Smooth muscle cell (in vitro differentiated cells): ENCODE measurements around the gene CD209. TPM values are rescaled to one million over a fixed set of nuclear protein-coding genes. Genes with fewer than 3 reads are reported as not detected.
"Not testable (repeated sequence)": the region's sequence is repeated elsewhere in the genome, so short reads cannot be mapped to it uniquely, and the experiment has no call there.

ENCODE experiments used
- DNase-seq: peaks from one replicate; lab custom pipeline; 2025; ENCODE audit not compliant: unreplicated experiment; lab: John Stamatoyannopoulos, UW
- H2AFZ ChIP-seq: fragments of 200-600 bp; sonication (generic); 2 replicates; pipeline ENCODE4 v1.6.0; 2016; ENCODE audit warnings: antibody characterized with exemption, low read depth, mild to moderate bottlenecking
- H3F3A ChIP-seq: fragments of 200-600 bp; sonication (generic); 2 replicates; pipeline ENCODE4 v1.6.0; 2017; ENCODE audit warnings: antibody characterized with exemption, low read depth
- H3K27ac ChIP-seq: fragments of 200-600 bp; sonication (generic); 2 replicates; pipeline ENCODE4 v1.5.1; 2016; ENCODE audit warnings: low read depth, mild to moderate bottlenecking
- H3K27me3 ChIP-seq: fragments of 200-600 bp; sonication (generic); 2 replicates; pipeline ENCODE4 v1.6.1; 2016; ENCODE audit warnings: low read depth, mild to moderate bottlenecking
- H3K36me3 ChIP-seq: fragments of 200-600 bp; sonication (generic); 2 replicates; pipeline ENCODE4 v1.5.1; 2016; ENCODE audit warnings: low read depth
- H3K4me1 ChIP-seq: fragments of 200-600 bp; sonication (generic); 2 replicates; pipeline ENCODE4 v1.5.1; 2016; ENCODE audit warnings: low read depth
- H3K4me2 ChIP-seq: fragments of 200-600 bp; sonication (generic); 2 replicates; pipeline ENCODE4 v1.6.0; 2016; ENCODE audit warnings: mild to moderate bottlenecking
- H3K4me3 ChIP-seq: fragments of 200-600 bp; sonication (generic); 2 replicates; pipeline ENCODE4 v1.5.1; 2016; ENCODE audit warnings: mild to moderate bottlenecking
- H3K79me2 ChIP-seq: fragments of 200-600 bp; sonication (generic); 2 replicates; pipeline ENCODE4 v1.6.0; 2016; ENCODE audit warnings: low read depth, mild to moderate bottlenecking
- H3K9ac ChIP-seq: fragments of 200-600 bp; sonication (generic); 2 replicates; pipeline ENCODE4 v1.6.0; 2016; ENCODE audit warnings: low read depth
- H3K9me3 ChIP-seq: fragments of 200-600 bp; sonication (generic); replicated peaks from 2 replicates; pipeline ENCODE4 v1.5.1; 2016; ENCODE audit warnings: low read depth
- H4K20me1 ChIP-seq: fragments of 200-600 bp; sonication (generic); 2 replicates; pipeline ENCODE4 v1.6.0; 2016; ENCODE audit warnings: low read depth
- WGBS: methylation state at CpG from one replicate; pipeline ENCODE4 v1.1.7; 2016; ENCODE audit warnings: low lambda C conversion rate; 5-methylcytosine and 5-hydroxymethylcytosine counted together
- polyA plus RNA-seq: library from polyadenylated mRNA; unstranded; fragments of >200 nt; fragmentation: Nextera tagmentation; extraction: Ambion mirVana; gene quantifications from 2 replicates; pipeline ENCODE4 v1.2.1, GENCODE V29; 2016
- total RNA-seq: library from RNA; depleted of rRNA; stranded (reverse); fragments of >200 nt; gene quantifications from 2 replicates; pipeline ENCODE4 v1.2.3, GENCODE V29; 2014
- TF ChIP-seq, protein P1 (sequence below): fragments of 200-600 bp; sonication (generic); IDR thresholded peaks from 2 replicates; pipeline ENCODE4 v1.5.1; 2017; ENCODE audit warnings: borderline replicate concordance, mild to moderate bottlenecking, antibody characterized with exemption; ENCODE audit not compliant: insufficient read depth, poor library complexity, severe bottlenecking

Gene CD209
- total and polyA plus RNA-seq, 2 experiments from 2014 or later = not detected

- DNase-seq = no peak
- H3K4me3 ChIP-seq = no peak overlapping the region
- no peak overlapping the region for H3K4me2 ChIP-seq
- no peaks in the 10 kb centered on the region for H3F3A ChIP-seq
- TF ChIP-seq, protein P1, sequence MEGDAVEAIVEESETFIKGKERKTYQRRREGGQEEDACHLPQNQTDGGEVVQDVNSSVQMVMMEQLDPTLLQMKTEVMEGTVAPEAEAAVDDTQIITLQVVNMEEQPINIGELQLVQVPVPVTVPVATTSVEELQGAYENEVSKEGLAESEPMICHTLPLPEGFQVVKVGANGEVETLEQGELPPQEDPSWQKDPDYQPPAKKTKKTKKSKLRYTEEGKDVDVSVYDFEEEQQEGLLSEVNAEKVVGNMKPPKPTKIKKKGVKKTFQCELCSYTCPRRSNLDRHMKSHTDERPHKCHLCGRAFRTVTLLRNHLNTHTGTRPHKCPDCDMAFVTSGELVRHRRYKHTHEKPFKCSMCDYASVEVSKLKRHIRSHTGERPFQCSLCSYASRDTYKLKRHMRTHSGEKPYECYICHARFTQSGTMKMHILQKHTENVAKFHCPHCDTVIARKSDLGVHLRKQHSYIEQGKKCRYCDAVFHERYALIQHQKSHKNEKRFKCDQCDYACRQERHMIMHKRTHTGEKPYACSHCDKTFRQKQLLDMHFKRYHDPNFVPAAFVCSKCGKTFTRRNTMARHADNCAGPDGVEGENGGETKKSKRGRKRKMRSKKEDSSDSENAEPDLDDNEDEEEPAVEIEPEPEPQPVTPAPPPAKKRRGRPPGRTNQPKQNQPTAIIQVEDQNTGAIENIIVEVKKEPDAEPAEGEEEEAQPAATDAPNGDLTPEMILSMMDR = no peak
- WGBS = 74% methylated on average over 8 of the region's 8 CpGs
- H3K27me3 ChIP-seq = peaks cover 24% of the 10 kb centered on the region
- H3K9ac ChIP-seq = no peak overlapping the region
- H3K9me3 ChIP-seq = no peaks in the 10 kb centered on the region
- H3K79me2 ChIP-seq = no peaks in the 10 kb centered on the region
- no peaks in the 10 kb centered on the region for H4K20me1 ChIP-seq
- no peak overlapping the region for H3K27ac ChIP-seq
- H3K4me1 ChIP-seq = no peaks in the 10 kb centered on the region
- no peak overlapping the region for H2AFZ ChIP-seq
- H3K36me3 ChIP-seq = no peaks in the 10 kb centered on the region
Observed at GRCh38 chr19:7771072-7771471, 23.7 kb upstream of the CD209 start.

DNA sequence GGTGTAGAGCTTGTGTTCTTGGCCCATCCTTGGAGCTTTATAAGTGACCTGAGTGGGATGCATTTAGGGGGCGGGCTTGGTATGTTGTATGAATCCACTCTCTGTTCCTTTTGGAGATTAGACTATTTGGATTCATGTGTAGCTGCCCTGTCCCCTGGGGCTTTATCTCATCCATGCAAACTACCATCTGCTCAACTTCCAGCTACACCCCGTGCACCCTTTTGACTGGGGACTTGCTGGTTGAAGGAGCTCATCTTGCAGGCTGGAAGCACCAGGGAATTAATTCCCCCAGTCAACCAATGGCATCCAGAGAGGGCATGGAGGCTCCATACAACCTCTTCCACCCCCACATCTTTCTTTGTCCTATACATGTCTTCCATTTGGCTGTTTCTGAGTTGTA, 21.8 kb upstream of the CD209 start:
- no peaks in the 10 kb centered on the region for H4K20me1 ChIP-seq
- TF ChIP-seq, protein P1 = no peak
- no peaks in the 10 kb centered on the region for H3K79me2 ChIP-seq
- no peaks in the 10 kb centered on the region for H3K36me3 ChIP-seq
- H3K4me3 ChIP-seq = no peak overlapping the region
- no peak overlapping the region for H3K4me2 ChIP-seq
- H3K9ac ChIP-seq = no peak overlapping the region
- no peaks in the 10 kb centered on the region for H3K4me1 ChIP-seq
- WGBS = 88% methylated on average over 2 of the region's 2 CpGs
- peaks cover 23% of the 10 kb centered on the region for H3K27me3 ChIP-seq
- H3F3A ChIP-seq = no peaks in the 10 kb centered on the region
- no peaks in the 10 kb centered on the region for H3K9me3 ChIP-seq
- H3K27ac ChIP-seq = no peak overlapping the region
- H2AFZ ChIP-seq = no peak overlapping the region
- no peak for DNase-seq

- H3K4me3 ChIP-seq = no peak overlapping the region
- H3F3A ChIP-seq = no peaks in the 10 kb centered on the region
- no peak for DNase-seq
- TF ChIP-seq, protein P1 = no peak
- H3K27me3 ChIP-seq = peaks cover 23% of the 10 kb centered on the region
- no peak overlapping the region for H3K9ac ChIP-seq
- H3K9me3 ChIP-seq = no peaks in the 10 kb centered on the region
- H3K4me2 ChIP-seq = no peak overlapping the region
- no peaks in the 10 kb centered on the region for H3K79me2 ChIP-seq
- 83% methylated on average over 4 of the region's 4 CpGs for WGBS
- no peak overlapping the region for H3K27ac ChIP-seq
- no peak overlapping the region for H2AFZ ChIP-seq
- H3K4me1 ChIP-seq = no peaks in the 10 kb centered on the region
- no peaks in the 10 kb centered on the region for H4K20me1 ChIP-seq
- H3K36me3 ChIP-seq = no peaks in the 10 kb centered on the region
Observed at GRCh38 chr19:7767487-7767886, 20.2 kb upstream of the CD209 start.

- H2AFZ ChIP-seq = no peak overlapping the region
- no peaks in the 10 kb centered on the region for H3K79me2 ChIP-seq
- H3K9ac ChIP-seq = no peak overlapping the region
- no peaks in the 10 kb centered on the region for H4K20me1 ChIP-seq
- H3K27ac ChIP-seq = no peak overlapping the region
- no peaks in the 10 kb centered on the region for H3K4me1 ChIP-seq
- no peaks in the 10 kb centered on the region for H3K9me3 ChIP-seq
- peaks cover 23% of the 10 kb centered on the region for H3K27me3 ChIP-seq
- WGBS = 82% methylated on average over 11 of the region's 11 CpGs
- H3K4me2 ChIP-seq = no peak overlapping the region
- DNase-seq = no peak
- TF ChIP-seq, protein P1 = no peak
- H3K4me3 ChIP-seq = no peak overlapping the region
- H3F3A ChIP-seq = no peaks in the 10 kb centered on the region
- H3K36me3 ChIP-seq = no peaks in the 10 kb centered on the region
Observed at GRCh38 chr19:7766535-7766934, 19.2 kb upstream of the CD209 start.

DNA sequence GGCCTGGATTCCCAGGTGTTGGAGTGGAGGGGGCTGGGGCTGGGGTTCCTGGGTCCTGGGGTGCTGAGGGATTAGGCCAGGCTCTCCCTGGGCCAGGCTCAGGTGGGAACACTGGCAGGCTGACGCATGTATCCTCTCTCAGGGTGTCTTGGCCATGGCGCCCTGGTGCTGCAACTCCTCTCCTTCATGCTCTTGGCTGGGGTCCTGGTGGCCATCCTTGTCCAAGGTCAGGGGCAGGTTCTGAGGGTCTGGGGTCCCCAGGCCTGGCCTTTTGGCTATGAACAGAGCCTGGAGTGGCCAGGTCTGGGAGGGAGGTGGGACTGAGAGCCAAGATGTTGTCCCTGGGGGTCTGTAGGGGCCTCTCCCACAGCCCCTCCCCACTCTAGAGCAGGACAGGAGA, 17.7 kb upstream of the CD209 start:
- WGBS = 100% methylated on average over 2 of the region's 2 CpGs
- H3K27ac ChIP-seq = not testable (repeated sequence)

DNA sequence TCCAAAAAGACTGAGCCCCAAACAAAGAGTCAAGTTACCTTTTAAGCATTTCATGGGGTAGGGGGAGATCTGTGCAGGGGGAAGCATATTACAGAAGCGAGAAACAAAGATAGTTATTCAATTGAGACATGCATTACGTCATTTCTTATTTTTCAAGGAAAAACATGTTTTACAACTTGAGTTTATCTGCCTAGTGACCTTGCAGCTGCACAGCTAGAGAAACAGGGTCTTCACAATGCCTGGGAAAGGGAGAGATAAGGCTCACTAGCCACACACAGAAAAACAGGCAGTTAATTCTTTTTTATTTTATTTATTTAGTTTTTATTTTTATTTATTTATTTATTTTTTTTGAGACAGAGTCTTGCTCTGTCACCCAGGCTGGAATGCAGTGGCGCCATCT, 16.8 kb upstream of the CD209 start:
- peaks cover 19% of the 10 kb centered on the region for H3K27me3 ChIP-seq
- DNase-seq, H4K20me1 ChIP-seq, H2AFZ ChIP-seq, H3K4me1 ChIP-seq, H3K9me3 ChIP-seq, H3K36me3 ChIP-seq, H3K9ac ChIP-seq, H3K27ac ChIP-seq, H3K79me2 ChIP-seq, H3F3A ChIP-seq, H3K4me3 ChIP-seq, H3K4me2 ChIP-seq: not testable (repeated sequence)
- 63% methylated on average over 3 of the region's 3 CpGs for WGBS

More for the DNA sequence above, 17.7 kb upstream of the CD209 start:
- H2AFZ ChIP-seq, H3K36me3 ChIP-seq, DNase-seq, H3F3A ChIP-seq, H3K4me3 ChIP-seq, H3K4me2 ChIP-seq, H3K79me2 ChIP-seq, H4K20me1 ChIP-seq, H3K4me1 ChIP-seq, H3K9ac ChIP-seq, H3K9me3 ChIP-seq: not testable (repeated sequence)
- peaks cover 19% of the 10 kb centered on the region for H3K27me3 ChIP-seq
